NB4 (cell line): Measurements from ENCODE around the gene CDH4.

Experiments used
- DNase-seq: peaks from one replicate; pipeline ENCODE4 v3.0.0; 2010; ENCODE audit warnings: low read depth
- H3K4me3 ChIP-seq: one replicate; pipeline ENCODE4 v1.5.1; 2011; ENCODE audit warnings: mild to moderate bottlenecking, low read depth, low read length, moderate library complexity
- CTCF ChIP-seq: IDR thresholded peaks from one replicate; pipeline ENCODE4 v1.5.1; 2012; ENCODE audit warnings: low read depth, low read length
- MAX ChIP-seq: IDR thresholded peaks from 2 replicates; pipeline ENCODE4 v1.6.1; 2011; ENCODE audit warnings: low read depth, low read length
- MYC ChIP-seq: IDR thresholded peaks from 2 replicates; pipeline ENCODE4 v1.6.1; 2011; ENCODE audit warnings: low read depth, low read length
- POLR2A ChIP-seq: IDR thresholded peaks from 2 replicates; pipeline ENCODE4 v1.6.1; 2011; ENCODE audit warnings: mild to moderate bottlenecking; ENCODE audit not compliant: insufficient read length; ENCODE audit errors: extremely low read depth

CDH4 gene

GRCh38 chr20:61904456-61904855, 652.4 kb downstream of the CDH4 start:
- no peak for TF ChIP-seq CTCF
- TF ChIP-seq MAX, result no peak
- no peak for TF ChIP-seq MYC
- no peak for TF ChIP-seq POLR2A
- no peak for DNase-seq
- H3K4me3 ChIP-seq, result no peak overlapping the region

GRCh38 chr20:61905781-61906523, 653.9 kb downstream of the CDH4 start:
- no peak overlapping the region for H3K4me3 ChIP-seq
- no peak for DNase-seq
- TF ChIP-seq CTCF (no peak), MYC (no peak), POLR2A (no peak), MAX (no peak)

- no peak for DNase-seq
- TF ChIP-seq POLR2A (no peak), MAX (no peak), CTCF (no peak), MYC (no peak)
- no peak overlapping the region for H3K4me3 ChIP-seq
Measured at GRCh38 chr20:61907081-61907891, 655.2 kb downstream of the CDH4 start.

- TF ChIP-seq CTCF (no peak), MYC (no peak), MAX (no peak), POLR2A (no peak)
- no peak overlapping the region for H3K4me3 ChIP-seq
- DNase-seq, result no peak
Measured at GRCh38 chr20:61908057-61909026, 656.3 kb downstream of the CDH4 start.

GRCh38 chr20:61909028-61909427, 657.0 kb downstream of the CDH4 start:
- no peak for TF ChIP-seq MYC
- TF ChIP-seq CTCF, result no peak
- no peak for TF ChIP-seq MAX
- no peak for TF ChIP-seq POLR2A
- no peak overlapping the region for H3K4me3 ChIP-seq
- no peak for DNase-seq
